GM19455 (cell line): ENCODE results near the gene PRDM5.

ENCODE experiments used
- ATAC-seq: cut with Tn5 transposase; IDR thresholded peaks from one replicate; pipeline ENCODE4 v1.9.1; 2021; ENCODE audit not compliant: unreplicated experiment

PRDM5 gene

DNA sequence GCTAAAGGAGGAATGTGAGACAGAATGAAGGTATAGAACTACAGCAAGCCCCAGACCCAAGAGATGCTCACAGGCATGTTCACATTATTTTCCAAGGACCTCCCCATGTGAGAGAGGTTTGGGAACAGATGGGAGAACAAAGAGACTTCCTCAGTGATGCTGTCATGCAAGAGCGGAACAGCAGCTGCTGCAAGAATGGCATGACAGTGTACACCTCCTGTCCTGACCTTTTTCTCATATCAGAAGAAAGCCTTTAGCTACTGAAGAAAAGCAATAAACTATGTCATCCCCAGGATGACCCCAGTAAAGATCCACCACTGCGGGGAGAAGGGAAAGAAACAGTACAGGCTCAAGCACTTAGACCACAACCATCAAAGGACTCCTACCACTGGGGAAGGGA is 7.2 kb downstream of the PRDM5 start:
- ATAC-seq, result no peak

DNA sequence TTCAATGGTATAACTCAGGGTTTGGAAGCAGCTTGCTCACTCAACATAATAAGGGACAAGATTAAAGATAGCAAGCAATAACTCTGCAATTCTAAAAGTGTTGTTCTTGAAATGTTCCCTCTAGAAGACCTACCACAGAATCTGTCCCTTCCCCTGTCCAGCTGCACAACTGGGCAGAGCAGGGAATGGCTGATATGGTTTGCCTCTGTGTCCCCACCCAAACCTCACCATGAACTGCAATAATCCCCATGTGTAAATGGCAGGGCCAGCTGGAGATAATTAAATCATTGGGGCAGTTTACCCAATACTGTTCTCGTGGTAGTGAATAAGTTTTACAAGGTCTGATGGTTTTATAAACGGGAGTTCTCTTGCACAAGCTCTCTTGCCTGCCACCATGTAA is 19.1 kb downstream of the PRDM5 start:
- ATAC-seq, result no peak

DNA sequence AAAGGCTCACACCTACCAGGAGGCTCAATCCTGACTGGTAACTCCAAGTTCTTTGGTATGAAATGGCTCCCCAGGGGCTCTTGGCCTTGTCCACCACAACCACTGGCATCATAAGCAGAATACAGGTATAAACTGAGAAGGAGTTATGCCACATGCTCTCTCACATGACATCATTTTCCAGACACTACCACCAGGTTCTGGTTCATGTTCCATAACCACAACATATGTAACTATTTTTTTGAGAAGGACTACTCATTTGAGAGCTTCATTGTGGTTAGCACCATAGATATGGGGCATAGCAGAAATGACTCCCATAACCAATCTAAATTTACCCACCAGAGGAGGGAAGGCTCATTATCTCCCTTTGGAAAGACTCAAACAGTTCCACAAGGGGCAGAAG is 19.6 kb downstream of the PRDM5 start:
- ATAC-seq, result no peak

DNA sequence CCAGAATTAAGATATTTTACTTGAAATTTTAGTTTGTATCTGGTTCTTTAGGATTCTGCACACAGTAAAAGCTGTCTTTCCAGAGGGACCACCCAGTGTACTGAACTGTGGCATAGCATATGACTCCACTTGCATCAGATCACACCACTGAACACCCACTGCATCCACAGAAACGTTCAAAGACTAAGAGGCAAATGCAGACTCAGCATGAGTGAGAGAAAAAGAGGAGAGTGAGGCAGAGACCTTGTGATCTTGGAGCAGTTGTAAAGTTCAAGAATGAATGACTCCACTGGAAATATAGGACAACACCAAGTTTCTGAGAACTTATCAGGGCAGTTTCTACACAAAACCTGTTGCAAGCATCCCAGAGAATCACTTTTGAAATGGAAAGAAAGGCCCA is 20.8 kb downstream of the PRDM5 start:
- ATAC-seq, result no peak

DNA sequence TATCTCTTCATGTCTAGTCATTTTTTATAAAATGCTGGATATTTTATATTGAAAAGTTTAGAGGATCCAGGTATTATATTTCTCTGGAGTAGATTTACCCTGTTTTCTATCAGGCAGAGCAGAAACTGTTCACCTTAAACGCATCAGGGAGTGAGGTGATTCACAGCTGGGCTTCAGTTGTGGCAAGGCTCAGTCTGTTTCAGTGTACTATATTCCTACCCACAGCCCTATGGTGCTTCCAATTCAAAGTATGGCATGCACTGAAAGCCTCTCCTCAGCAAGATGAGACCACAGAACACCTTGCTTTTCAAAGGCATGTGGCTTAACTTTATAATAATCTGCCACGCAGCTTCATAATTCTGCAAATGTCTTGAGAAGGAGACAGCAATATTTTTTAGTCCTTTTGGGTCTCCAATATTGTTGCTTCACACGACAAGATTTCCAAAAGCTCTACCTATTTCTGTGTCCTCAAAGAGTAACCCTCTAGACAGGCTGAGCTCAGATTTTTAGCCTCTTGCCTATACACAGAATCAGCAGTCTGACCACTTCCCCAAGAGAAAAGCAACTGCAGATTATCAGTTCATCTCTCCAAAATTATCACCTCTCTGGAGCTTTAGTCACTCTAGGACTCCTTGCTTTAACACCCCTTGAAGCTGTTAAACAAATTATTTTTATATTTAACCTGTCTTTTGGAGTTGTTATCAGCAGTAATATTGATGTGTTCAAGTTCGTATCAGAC is 24.4 kb downstream of the PRDM5 start:
- no peak for ATAC-seq

DNA sequence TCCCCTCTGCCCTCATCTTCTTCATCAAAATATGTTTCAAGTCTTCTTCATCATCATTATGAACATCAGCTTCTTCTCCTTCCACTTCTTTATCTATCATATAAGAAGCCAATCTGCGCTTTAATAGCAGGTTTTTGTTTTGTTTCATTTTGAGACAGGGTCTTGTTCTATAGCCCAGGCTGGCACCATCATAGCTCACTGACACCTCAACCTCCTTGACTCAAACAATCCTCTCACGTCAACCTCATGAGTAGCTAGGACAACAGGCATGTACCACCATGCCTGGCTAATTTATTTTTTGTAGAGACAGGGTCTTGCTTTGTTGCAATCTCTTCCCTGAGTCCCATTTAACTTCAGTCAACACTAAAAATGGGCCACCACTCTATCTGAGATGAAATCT is 27.0 kb downstream of the PRDM5 start:
- ATAC-seq, result no peak

DNA sequence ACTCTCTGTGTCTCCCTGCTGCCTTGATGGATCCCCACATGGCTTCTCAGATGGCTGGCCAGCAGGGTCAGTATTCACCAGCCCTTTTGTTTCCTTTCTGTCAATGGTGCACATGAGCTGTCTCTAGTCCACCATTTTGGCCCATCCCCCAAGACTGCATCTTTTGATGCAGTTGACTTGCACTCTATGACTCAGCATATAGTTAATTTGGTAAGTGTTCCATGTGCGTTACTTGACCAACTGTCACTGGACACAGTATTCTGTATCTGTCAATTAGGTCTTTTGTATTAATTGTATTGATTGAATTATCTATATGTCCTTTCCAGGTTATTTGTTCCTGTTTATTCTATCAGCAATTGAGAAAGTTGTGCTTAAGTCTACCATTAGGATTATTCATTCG is 29.2 kb downstream of the PRDM5 start:
- ATAC-seq, result no peak

DNA sequence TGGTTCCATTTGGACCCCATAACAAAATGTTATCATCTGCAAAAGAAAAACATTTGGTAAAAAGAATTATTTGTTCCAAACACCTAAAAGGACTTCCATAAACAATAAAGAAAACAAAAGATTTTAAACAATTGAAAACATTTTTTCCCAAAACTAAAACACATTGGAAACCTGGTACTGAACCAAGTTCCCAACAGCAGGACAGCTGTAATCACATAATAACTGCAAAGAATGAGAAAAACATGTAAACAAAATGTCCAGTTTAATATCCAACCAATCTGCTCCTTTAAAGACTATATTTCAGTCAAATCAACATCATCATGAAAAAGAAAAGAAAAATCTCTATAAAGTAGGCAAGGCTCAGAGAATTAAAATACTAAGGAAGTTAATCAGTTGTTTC is 36.3 kb downstream of the PRDM5 start:
- ATAC-seq, result no peak

DNA sequence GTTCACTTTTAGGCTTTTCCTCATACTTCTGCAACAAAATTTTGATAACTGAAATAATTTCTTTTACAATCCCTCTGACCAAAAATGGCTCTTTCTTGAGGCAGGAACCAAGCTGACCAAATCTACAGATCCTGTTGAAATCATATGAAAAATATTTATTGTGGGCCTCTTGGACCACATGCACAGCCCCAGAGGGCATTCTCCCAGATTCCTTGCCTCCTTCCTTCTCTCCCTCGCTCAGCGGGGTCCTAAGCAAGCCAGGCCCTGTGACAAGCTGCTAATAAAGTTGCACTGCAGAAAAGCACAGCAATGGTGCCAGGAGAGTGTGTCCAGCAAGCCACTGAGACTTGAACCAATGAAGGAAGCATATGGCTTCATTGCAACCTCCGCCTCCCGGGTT is 40.7 kb downstream of the PRDM5 start:
- ATAC-seq, result no peak

DNA sequence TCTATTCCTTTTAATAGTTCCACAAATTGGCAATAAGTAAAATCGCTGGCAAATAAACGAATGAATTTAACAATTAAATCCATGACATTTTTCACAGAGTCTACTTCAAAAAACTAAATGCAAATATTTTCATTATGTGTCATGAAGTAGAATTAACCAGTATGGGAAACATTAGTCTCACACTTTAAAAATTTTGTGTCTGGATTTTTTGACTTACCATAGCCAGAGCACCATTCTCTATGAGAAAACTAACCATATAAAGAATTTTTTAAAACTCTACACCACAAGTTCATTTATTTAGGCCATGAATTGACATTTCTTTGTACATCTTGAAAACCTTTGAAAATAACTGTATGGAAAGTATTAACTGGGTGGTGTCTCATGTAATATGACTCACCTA is 41.2 kb downstream of the PRDM5 start:
- no peak for ATAC-seq

DNA sequence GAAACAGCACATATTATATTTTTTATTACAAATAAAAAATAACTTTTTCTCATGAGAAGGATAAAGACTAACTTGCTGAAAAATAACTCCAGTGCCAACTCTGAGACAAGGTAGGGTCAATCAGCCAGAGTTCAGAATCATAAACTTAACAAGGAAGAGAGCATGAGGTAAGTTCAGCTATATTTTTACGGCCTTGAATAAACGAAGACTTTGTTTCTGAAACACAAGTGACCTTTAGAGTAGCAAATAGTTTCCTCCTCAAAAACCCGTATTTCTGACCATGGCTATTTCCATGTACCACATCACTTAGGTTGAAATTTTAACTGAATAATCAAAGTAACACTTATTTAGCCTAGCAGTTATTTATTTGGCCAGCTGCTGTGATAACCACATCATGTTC is 45.5 kb downstream of the PRDM5 start:
- no peak for ATAC-seq

DNA sequence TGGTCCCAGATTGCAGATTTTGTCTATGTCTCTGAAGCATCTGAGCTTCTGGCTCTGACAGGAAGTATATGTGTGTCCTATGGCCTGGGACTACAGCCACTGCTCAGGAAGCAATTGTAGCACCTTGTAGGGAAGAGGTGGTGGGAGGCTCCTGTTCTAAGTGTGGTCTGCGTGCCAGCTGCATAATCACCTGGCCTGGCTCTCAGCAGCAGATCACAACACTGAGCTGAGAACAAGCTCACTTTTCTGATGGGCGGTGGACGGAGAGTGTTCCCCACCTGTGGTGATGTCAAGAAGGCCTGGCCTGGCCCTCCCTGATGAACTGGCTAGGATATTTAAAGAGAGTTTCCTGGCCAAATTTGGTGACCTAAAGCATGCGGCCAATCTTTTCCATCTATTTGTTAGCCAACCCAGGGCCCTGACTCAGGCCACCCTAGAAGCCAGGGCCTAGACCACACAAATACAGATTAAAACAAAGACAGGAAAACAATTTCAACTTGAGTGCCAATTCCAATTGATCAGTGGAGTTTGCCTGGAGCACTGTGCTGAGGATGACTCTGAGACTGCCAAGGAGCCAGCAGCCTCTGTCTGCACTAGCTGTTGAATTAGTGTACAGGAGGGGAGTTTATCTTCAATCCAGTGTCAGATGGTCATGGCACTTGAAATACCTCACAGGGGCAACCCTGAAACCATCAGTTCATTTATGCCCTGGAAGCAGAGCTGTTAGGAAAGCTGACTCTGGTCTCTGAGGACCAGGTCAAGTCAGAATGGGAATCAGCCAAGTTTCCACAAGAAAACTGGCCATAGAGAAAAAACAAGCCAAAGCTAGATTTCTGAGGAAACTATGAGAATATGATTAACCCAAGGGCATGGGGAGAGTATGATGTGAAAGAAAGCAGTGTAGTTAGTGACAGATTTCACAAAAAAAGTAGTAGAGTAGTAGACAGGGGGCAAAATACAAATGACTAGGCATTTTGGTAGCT is 47.4 kb downstream of the PRDM5 start:
- no peak for ATAC-seq

DNA sequence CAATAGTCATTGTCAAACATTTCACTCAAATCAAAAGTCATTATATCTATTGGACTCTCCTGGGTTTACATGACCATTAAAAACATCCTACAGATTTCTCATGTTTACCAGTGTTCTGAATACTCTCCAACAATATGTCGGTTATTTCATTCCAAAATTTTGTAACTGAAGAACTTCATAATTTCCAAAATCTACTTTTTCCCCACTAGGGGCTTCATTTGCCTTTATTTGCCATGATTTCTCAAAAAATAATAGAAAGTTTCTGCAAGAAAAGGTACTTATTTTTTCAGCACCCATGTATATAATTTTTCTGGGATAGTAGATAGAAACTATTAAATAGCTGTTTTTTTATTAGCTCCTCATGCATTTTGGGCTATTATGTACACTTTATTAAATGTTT is 49.0 kb downstream of the PRDM5 start:
- no peak for ATAC-seq

DNA sequence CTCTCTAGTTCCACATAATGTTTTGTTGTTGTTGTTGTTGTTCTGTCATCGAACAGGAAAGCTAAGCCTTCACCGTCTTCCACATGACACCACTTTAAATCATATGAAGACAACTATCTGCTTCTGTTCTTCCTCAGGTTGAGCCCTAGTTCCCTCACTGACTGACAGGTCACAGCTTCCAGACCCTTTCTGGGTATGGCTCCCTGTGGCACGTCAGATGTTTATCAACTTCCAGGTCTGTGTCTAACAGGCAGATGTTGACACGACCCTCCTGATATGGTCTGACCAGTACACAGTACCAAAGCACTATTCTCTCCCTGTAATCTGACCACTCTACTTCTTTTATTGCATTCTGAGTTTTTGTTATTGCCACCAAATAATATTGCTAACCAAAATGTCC is 51.4 kb downstream of the PRDM5 start:
- ATAC-seq, result no peak

DNA sequence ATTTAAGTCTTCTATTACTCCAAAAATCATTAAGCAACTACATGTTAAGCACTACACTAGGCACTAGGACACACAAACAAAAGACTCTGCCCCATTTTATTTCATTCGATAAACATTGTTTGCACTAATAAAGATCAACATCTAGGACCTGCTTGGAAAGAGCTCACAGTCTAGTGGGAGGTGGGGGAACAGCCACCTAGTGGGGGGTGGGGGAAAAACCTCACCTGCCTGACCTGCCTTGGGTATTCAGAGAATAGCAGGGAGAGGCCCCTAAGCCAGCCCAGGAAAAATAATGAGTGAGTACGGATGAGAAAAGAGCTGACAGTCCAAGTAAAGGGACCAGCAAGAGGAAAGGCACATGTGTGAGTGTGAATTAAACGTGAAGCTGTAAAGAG is 52.2 kb downstream of the PRDM5 start:
- no peak for ATAC-seq

DNA sequence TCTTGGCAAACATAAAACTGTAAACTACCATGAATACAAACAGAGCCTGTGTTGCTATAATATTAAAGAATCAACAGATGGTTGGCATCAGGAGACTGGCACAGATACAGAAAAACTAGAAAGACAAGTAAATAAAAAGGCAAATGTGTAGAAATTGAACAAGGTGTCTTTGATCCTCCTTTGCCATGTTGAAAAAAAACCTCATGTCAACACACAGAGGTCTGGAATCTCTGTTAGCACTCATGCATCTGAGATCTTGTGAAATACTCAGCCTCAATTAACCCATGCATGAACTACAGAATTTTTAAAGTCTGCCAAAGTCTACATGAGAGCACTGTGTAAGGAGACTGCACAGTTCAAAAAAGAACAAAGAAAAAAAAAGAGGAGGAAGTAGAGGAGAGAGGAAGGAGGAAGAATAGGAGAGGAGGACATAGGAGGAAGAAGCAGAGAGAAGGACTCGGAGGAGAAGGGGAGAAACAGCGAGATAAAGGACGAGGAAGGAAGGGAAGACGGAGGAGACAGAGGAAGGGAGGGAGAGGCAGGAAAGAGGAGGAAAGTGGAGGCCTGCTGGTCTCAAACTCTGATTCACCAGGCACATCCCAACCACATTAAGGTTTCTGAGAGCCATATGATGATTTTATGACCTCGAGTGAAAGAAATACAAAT is 52.8 kb downstream of the PRDM5 start:
- no peak for ATAC-seq

DNA sequence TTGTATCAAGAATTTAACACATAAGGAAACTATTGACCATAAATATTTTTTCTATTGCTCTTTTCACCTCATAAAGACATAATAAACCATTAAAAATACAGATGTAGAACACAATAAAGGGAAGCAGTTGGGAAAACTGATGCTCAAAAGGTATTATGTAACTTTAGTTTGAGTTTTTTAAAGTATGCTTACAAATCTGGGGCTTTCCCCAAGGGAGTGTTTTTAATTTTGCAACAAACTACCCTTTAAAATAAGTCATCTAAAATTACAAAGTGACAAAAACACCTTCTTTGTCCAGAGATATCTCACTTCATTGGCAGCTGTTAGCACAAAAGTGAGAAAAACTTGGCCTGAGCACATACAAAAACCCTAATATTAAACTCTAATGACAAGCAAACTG is 55.0 kb downstream of the PRDM5 start:
- no peak for ATAC-seq

DNA sequence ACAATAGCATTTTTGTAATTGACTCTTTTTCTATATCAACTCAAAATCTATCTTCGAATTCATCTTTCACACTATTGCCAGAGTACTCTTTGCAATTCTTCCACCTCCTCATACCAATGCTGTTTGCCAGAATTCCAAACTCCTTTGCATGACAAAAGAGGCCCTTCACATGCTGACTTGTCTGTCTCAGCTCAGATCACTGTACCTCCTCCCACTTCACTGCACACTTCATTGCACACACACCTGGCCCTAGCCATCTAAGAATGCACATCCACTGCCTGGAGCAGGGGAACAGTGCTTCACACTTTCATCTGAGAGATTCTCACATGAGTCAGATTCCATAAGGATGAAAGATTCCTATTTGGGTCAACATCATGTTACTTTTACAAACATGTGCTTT is 56.5 kb downstream of the PRDM5 start:
- ATAC-seq, result no peak

DNA sequence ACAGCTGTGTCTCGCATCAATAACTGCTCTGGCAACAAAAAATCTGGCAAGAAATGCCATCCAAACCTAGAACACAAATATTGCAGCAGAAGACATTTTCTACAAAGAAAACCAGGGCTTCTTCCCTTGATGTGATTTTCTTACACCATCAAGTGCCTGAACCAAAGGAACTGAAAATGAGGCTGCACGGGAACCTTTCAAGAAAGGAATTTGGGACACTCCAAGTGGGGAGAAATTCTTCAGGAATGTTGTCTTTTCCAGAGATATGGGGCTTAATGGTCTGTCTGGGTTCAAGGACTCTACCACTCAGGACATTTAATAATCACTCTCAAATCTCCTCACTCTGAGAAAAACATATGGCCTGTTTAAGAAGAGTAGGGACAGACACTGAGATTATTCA is 57.6 kb downstream of the PRDM5 start:
- no peak for ATAC-seq

DNA sequence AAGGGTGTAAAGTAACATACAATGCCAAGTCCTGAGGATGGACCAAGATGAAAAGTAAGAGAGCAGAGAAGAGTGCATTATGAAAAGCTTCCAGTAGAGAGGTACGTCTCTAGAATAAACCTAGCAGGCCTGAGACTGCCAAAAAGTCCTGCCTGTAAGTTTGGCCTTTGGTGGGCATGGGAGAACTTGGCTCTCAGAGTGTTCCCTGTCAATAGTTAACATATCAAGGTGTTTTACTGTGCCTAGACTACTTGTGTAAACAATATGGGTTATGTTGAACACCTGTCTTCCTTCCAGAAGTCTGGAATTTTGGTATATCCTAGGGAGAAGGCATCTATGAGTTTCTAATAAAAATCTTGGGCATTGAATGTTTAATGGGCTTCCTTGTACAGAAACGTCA is 60.1 kb downstream of the PRDM5 start:
- ATAC-seq, result no peak

DNA sequence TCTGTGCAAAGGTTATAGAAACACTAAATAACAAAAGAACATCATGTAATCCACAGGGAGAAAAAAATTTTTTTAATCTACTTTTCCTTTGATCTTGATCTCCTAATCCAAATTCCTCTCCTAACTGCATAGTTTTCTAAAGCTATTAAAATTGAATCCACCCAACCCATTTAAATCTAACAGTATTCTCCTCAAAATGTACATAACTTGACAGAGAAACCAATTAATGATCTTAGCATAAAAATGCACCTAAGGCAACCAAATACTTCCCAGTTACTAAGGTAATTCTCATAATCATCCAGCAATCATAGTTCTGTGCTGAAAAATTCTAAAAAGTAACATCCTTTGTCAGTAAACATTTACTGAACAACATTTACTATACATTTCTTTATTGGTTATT is 60.7 kb downstream of the PRDM5 start:
- ATAC-seq, result no peak

DNA sequence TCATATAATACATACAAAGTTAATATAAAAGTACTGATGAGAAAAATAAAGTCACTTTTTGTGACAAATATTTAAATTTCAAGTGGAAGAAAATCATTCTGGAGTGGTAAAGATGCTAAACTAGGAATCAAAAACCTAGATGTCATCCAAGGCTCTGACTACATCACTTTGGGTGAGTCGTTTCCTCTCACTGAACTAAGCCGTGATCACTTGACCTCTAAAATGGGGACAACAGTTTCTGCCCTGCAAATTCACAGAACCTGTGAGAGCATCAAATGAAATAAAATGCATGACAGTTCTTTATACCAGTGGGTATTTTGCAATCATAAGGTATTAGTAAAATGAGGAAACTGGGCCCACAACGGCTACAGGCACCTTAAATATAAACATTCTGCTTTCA is 63.8 kb downstream of the PRDM5 start:
- ATAC-seq, result no peak
